Activated T-cell treated with anti-CD3 and anti-CD28 coated beads, Interleukin-2, amount 50 U/mL, for 48 hours (primary cell): ENCODE measurements around the gene MEP1B.
"Not testable (repeated sequence)": the region's sequence is repeated elsewhere in the genome, so short reads cannot be mapped to it uniquely, and the experiment has no call there.

Source experiments
- DNase-seq, 2 experiments: peaks; one replicate each; pipeline ENCODE4 v3.0.0-alpha.2; 2020

MEP1B gene

DNA sequence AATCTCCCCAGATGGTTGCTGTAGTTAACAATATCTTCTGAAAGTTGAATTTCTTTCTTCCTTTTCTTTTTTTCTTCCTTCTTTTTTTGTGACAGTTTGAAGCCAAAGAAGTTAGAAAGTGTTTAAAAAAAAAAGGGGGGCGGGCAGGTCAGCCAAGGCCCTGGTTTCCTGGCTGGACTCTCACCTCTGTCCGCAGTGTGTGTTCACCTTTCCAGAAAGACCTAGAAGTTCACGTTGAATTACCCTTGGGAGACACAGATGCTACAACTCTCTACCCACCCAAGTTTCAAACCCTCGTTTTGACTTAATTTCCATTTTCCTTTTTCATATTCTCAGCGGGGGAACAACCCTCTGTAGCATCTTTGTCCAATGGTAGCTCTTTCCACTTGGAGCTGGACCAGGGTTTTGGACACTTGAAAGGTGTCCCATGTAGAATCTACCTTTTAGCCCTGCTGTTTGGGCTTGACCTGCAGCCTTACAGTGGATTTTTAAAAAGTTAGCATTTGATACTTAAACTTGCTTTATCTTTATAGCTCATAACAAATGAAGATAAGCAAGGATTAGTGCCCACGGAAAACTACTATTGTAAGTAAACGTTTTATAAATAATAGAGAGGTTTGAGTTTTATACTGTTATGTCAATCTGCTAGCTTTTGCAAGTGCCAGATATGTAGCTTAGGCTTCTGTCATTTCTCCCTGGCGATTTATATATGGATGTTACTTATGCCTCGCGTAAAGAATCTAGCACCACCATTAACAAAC lies 20.0 kb downstream of the MEP1B start:
- DNase-seq, result no peak

DNA sequence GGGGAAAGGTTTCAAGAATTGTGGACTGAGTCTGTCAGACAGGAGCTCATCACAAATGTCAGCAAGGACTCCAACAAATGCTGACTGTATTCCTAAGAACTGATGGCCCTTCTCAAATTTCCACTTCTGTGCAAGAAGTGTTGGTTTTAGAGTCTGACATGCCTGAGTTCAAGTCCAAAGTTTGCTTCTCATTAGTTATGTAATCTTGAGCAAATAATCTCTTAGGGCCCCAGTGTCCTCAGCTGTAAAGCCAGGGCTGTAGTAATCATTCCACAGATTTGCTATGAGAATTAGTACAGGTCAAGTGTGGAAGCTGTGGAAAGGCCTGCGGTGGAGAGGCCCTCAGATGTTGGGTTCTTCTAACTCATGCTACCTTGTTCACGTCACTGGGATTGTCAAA lies 23.9 kb downstream of the MEP1B start:
- DNase-seq, result no peak

DNA sequence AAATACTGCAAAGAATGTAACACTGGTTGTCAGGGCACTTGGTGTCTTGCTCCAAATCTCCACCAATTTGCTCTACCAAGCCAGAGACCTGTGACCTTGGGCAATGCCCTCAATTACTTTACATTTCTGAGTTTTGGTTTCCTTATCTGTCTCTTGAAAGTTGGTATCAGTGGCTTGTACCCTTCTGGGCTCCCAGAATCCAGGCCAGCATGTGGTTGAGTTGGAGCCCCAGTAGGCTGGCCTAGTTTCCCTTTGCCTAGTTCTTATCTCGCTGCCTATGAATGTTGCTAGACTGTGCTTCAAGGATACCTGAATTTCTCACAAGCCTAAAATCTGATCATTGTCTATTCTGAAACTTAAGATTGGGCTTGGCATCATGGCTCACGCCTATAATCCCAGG lies 26.6 kb downstream of the MEP1B start:
- DNase-seq, result no peak

DNA sequence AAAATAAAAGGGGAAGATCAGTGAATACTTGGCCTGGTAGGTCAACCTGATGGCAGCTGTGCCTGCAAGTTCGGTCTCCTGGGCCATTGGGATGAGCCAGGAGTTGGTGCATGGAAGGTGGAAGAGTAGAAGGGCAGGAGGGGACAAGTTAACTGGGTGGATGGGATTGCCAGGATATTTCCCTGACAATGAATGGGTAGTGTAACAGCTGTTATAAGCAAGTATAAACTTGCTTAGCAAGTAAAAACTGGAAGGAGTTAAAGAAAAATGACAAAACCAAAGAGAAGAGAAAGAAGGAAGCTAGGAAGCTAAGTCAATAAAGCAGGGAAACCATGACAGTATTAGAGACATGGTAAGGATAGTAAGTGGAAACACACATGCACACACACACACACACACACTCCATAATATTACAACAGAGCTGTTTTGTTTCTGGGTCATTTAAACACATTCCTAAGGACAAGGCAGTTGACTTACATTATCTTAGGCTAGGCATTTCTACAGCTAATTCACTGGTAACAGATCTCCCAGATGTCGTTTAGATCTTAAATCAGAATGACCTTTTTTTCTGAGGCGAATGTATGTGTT lies 29.7 kb downstream of the MEP1B start:
- no peak for DNase-seq

DNA sequence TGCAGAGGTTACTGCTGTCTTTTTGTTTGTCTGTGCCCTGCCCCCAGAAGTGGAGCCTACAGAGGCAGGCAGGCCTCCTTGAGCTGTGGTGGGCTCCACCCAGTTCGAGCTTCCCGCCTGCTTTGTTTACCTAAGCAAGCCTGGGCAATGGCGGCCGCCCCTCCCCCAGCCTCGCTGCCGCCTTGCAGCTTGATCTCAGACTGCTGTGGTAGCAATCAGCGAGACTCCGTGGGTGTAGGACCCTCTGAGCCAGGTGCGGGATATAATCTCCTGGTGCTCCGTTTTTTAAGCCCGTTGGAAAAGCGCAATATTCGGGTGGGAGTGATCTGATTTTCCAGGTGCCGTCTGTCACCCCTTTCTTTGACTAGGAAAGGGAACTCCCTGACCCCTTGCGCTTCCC lies 43.5 kb downstream of the MEP1B start:
- not testable (repeated sequence) for DNase-seq

DNA sequence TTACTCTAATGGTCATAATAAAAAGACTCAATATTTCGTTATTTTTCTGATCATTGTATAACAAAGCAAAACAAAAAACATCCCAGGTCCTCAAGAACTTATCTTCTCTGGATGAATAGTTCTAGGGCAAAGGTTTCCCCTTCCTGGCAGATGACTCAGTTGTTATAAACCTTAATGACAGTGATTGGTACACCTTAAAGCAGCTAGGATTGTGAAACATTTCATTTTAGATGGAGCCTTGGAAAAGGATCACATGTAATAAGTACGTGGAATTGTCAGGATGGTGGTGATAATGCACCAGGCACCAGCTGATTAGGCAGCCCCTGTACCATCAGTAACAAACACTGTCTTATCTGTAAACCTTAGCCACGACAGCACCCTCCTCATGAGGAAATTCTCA lies 47.2 kb downstream of the MEP1B start:
- no peak for DNase-seq

DNA sequence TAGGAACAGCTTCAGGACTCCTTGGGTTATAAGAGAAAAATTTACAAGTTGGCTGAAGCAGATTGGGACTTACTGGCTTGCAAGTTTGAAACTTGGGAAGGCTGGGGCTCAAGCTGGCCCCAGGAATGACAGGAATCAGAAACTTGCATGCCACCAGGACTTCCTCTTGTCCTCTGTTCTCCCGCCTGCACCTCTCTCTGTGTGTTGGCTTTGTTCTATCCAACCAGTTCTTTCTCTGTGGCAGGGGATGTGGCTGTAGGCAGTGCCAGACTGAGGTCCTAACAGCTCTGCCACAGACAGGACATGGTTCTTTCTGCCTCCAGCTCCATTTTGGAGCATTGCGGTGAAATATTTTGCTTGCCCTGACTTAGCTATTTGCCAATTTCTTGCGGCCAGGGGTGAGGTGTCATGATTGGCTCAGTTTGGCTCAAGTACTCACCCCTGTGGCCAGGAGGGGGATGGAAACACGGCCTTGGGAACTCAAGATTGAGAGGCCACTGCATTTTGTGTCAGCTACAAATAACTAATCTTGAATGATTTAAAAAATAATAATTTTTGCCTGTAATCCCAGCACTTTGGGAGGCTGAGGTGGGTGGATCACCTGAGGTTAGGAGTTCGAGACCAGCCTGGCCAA lies 48.9 kb downstream of the MEP1B start:
- no peak for DNase-seq

DNA sequence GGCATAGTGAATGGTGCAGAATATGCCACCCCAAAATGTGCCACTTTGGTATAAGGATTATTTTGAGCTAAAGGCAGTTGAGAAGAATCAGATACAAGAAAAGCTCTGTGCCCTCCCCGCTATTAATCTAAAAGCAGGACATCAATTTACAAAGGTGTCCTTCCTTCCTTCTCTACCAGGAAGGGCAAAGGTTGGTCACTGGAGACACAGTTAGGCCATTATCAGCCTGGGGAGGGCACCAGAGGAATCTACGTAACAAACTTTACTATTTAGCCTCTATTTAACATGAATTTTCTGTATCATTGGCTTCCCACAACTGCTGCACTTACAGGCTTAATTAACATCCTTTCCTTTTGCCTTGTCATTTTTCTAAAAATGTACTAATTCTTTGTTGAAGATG lies 52.6 kb downstream of the MEP1B start:
- no peak for DNase-seq

DNA sequence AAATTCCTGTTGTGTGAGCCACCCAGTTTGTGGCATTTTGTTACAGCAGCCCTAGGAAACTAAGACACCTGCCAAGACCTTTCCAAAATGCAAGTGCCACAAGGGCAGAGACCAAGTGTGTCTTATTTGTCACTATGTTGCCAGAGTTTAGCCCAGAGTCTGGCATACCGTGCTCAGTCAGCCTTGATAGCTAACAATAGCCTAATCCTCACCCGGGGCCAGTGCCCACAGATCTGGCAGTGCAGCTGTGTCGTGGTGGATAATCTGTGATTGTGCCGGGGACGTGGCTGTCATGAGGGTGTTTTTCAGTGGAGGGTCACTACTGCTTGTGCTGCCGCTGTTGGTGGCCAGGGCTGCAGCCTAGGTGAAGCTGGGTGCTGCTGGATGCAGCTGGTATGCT lies 53.5 kb downstream of the MEP1B start:
- no peak for DNase-seq

DNA sequence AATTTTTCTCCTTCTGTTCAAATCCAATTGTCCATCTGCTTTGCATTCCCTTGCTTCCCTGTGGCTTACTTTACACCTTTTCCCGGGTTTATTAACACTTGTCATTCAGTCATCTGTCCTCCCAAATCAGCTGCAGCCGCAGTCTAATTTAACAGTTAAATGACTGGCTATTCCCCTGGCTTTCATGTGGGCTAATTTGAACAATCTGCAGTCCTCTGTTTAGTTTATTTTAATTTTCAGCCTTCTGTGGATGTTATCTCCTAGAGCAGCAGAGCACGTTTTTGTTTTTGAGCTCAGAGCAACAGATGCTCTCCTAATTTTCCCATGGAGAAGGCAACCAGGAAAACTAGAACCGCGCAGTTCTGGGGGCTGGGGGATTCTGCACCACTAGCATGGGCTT lies 55.0 kb downstream of the MEP1B start:
- no peak for DNase-seq

DNA sequence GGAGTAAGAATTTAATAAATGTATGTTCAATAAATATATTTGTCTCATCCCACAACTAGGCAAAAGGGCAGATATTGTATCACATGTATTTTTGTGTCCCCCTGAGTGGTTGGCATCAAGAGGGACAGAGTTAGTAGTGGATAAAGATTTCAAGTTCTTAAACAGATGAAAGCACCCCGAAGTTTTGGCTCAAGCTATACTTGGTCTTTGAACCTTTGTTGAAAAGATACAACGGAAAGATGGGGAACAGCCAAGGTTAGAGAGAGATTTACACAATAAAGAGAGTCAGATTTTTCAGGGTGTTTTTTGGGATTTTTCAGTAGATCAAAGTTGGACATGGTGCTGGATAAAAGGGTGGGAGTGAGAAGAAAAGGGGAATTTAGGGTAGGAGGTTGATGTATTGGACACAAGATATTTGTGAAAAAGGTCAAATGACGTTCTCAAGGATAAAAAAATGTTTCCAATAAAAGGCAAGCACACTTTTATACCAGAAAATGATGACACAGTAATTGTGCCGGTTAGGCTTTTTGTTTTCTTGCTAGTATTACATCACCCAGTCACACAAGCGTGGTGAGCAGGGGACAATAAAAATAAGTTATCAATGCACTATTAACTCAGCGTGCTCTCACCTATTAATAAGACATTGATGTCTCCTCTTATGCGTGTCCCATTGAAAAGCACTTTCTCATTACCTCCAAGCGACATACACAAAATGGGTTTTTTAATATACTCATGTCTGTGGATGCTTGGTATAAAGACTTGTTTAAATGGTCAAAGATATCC lies 59.5 kb downstream of the MEP1B start:
- no peak for DNase-seq

DNA sequence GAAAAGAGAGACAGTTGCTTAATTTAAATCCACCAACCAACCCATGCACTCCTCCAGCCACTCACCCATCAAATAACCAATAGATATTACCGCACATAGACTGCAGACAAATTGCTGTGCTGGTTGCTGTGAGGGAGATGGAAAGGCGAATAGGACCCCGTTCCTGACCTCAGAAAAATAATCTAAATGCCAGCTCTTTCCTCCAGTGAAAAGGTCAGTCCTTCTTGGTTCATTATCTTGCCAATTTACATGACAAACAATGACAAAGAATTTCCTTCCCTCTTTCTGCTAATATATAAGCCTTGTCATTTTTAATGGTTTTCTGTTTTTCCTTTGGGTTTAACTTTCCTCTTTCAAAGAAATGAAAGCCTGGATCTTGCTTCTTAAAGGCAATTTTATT lies 61.6 kb downstream of the MEP1B start:
- DNase-seq, result no peak

DNA sequence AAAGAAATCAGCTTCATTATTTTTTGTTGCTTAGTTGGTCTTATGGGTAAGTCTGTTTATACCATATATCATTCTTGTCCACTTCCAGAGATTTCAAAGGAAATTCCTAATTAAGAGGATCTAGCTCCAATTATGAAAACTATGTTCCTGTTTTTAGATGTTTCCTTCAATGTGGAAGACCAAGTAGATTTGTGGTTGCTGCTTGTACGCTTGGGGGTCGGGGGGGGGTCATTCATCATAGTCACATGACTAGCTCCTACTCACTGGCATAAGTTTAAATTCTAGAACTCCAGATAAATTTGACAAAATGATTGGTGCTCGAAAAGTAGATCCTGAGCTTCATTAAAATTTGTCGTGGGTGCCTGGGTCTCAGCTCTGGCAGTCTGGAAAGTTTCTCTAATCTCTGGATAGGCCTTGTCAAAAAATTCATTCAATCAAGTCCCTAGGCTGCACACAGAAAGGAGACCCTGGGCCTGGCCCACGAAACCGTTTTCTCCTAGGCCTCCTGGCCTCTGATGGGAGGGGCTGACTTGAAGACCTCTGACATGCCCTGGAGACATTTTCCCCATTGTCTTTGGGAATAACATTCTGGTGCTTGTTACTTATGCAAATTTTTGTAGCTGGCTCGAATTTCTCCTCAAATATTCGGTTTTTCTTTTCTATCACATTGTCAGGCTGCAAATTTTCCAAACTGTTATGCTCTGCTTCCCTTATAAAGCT lies 62.5 kb downstream of the MEP1B start:
- DNase-seq, result no peak

DNA sequence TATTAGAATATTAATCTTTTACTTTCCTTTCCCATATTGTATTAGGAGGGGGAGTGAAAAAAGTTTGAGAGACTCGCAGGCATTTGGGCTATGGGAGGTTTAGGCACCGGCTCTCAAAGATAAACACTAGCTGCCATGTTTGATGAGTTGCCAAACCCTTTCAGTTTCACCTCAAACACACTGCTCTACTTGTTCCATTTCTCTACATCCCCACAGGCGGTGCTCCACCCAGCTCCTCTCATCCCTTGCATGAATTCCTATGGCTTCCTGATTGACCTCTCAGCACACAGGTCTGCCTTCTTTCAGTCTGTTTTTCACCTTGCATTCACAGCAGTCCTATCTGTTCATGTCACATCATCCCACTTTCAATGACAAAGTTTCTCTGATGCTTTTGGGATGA lies 65.7 kb downstream of the MEP1B start:
- DNase-seq, result no peak

DNA sequence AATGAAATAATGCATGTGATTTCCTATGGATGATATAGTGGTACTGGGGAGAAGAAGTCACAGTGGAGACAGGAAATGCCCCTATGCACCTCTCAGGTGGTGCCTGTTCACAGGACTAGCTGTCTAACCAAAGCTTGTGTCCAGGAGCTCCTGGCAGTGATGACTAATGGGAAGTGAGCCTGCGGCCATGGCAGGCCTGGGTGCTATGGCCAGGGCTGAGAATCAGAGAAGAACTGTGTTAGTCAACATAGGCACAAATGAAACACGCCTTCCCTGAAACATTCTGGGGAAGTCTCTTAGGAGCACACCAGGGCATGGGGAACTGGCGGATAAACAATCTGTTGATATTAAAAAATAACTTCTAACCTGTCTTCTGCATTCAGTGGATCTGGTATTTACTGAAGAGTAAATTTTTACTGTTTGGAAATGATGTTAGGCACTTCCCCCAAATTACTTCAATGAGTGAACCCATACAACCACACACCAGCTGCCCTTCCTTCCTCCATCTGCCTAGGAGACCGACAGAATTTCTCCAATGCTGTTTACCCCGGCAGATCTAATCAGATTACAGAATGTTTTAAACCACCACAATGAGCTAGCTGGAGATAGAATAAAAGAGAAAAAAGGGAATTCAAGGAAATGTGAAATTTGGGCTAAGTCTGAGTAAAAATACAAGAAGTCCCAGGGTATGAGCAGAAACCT lies 67.4 kb downstream of the MEP1B start:
- DNase-seq, result no peak

DNA sequence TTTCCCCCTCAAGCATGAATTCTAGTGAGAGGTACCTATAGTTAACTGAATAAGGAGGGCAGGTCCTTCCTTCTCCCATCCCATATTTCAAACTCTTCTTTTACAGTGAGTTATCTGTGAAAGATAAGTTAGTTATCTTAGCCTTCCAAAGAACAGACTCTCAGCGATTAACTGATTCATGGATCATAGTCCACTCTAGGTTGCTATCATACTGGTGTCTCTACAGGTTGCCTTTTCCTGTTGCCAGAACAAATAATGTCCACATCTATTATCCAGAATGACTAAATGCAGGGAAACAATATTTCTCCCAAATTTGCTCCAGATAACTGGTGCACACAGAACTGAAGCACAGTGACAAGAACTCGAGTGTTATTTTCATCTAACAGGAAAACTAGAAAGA lies 68.3 kb downstream of the MEP1B start:
- no peak for DNase-seq

DNA sequence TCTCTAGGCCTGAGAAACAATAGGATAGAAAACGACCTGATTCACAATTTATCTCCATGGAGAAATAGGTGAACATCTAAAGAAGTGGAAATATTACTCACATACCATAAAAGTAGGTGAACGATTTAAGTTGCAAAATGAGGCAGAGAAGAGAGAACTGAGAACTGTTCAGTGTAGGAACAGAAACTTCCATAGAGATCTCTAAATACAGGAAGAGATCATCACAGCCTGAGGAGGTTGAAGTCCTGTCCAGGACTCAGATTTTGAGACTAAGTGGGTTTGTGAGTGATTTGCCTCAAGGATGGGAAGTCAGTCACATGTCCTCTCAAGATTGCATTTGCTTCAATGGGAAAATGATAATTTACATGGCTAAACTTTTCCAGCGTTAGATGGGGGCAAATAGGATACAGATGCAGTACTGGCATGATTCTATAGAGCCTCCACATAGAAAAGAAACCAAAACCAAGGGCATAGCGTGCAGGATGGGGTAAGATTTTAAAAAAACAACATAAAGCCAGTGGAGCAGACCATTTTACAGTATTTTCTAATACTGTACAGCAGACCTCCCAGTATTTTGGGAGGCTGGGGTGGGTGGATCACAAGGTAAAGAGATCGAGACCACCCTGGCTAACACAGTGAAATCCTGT lies 68.8 kb downstream of the MEP1B start:
- DNase-seq, result no peak

DNA sequence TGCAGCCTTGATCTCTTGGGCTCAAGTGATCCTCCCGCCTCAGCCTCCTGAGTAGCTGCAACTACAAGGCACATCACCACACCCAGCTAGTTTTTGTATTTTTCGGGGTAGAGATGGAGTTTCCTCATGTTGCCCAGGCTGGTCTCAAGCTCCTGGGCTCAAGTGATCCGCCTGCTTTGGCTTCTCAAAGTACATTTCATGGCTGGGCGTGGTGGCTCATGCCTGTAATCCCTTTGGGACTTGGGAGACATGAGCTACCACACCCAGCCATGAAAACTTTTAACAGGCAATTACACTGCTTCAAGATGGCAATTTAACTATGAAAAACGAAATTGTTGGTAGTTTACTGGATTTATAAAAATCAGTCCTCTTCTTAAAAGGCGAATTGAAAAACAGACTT lies 69.7 kb downstream of the MEP1B start:
- DNase-seq, result no peak

DNA sequence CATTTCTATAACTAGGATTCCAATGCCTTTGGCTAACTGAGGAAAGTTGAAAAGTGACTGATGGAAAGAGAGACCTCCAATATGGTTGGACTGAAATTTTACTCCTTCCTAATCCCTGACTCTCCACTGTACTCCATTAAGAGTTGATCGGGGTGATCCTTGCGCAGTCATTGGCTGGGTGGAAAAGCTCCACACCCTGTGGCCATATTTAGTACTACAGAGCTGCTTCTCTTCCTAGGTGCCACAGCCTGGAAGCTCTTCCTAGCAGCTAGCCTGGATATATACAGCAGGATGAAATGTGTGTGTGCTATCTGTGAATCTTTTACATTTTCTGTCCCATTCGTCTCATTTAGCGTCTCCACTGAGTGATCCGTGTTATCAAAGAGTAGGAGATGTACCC lies 71.2 kb downstream of the MEP1B start:
- DNase-seq, result no peak

DNA sequence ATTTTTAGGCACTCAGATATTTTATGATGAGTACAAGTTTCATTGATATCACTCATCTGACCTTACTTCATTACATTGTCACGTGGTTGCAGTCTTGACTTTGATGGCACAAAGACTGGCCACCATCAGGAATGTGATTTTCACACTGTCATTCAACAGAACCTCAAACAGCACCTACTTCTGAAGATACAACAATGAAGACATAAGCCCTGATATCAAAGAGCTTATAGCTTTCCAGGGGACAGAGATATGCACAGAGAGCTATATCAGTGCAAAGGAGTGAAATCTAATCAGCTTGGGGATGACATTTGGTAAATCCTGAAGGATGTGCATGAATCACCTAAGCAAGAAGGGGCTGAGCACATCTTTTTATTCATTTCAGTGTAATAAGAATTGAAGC lies 72.3 kb downstream of the MEP1B start:
- DNase-seq, result no peak

DNA sequence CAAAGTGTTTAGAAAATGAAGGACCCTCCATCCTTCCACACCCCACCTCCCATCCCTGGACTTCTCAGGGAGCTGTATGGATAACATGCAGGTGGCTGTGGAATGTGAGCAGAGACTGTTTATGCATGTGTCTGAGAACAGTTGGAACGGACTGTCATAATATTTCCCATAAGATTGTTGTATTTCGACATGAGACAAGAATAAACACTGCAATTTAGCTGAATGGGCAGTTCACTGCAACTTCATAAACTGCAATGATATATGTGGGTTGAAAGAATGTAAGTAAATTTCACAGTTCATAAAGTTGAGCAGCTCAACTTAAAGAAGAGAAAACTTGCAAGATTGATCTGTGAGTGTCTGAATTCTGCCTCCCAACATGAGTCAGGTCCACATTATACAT lies 74.6 kb downstream of the MEP1B start:
- DNase-seq, result no peak

DNA sequence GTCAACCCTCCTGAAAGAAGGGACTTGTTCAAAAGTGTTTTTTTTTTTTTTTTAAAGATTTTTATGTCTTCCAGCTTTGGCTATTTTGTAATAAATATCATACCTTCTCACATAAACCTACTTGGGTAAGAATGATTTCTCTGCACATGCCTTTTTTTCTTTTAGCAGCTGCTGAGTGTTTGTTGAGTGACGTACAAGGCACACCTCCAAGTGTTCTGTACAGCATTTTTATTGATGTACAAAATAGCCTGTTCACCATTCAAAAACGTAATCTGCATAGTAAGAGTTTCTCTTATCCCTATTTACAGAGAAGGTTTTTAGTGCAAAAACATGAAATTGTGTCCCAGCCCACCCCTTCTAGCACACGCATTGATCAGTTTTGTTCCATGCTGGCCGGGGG lies 77.6 kb downstream of the MEP1B start:
- no peak for DNase-seq
